ENCODE results near the gene SNAP29.
"Not testable (repeated sequence)": the region's sequence is repeated elsewhere in the genome, so short reads cannot be mapped to it uniquely, and the experiment has no call there.

Gene SNAP29

DNA sequence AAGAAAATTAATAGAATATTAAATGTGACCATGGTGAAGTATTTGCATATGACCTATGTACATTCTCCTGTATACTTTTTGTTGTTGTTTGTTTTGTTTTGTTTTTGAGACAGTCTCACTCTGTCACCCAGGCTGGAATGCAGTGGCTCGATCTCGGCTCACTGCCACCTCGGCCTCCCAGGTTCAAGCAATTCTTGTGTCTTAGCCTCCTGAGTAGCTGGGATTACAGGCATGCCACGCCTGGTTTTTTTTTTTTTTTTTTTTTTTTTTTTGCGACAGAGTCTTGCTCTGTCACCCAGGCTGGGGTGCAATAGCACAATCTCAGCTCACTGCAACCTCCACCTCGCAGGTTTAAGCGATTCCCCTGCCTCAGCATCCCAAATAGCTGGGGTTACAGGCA, 38.9 kb downstream of the SNAP29 start:
- TF ChIP-seq, protein P1, sequence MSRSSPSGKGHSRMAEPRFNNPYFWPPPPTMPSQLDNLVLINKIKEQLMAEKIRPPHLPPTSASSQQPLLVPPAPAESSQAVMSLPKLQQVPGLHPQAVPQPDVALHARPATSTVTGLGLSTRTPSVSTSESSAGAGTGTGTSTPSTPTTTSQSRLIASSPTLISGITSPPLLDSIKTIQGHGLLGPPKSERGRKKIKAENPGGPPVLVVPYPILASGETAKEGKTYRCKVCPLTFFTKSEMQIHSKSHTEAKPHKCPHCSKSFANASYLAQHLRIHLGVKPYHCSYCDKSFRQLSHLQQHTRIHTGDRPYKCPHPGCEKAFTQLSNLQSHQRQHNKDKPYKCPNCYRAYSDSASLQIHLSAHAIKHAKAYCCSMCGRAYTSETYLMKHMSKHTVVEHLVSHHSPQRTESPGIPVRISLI (tag by site-specific recombination; IDR thresholded peaks at IDR 0.05): peak; percentile 58; the same call in 1 of the 2 replicates
- not testable (repeated sequence) for H3K9me3 ChIP-seq (ENCODE audit: control insufficient read depth, insufficient read depth, low read depth, low read length); H3K36me3 ChIP-seq (ENCODE audit: control insufficient read depth in 2 of 2, insufficient read depth in 1 of 2, low read length in 2 of 2); H3K27ac ChIP-seq (ENCODE audit: extremely low read depth, low read depth, low read length); H3K4me3 ChIP-seq (ENCODE audit: low read depth, low read length); H3K4me1 ChIP-seq (ENCODE audit: control insufficient read depth, insufficient read depth, low read length)
- ChIA-PET CTCF (interaction anchor here (3.5 kb wide), 1 partner anchor 12 kb away, joined by 18 read pairs; no protein-coding TSS in a partner anchor), POLR2A (interaction anchor here (0.9 kb wide), 1 partner anchor 84 kb away, joined by 5 read pairs; the partner anchor contains the start of gene LZTR1)

DNA sequence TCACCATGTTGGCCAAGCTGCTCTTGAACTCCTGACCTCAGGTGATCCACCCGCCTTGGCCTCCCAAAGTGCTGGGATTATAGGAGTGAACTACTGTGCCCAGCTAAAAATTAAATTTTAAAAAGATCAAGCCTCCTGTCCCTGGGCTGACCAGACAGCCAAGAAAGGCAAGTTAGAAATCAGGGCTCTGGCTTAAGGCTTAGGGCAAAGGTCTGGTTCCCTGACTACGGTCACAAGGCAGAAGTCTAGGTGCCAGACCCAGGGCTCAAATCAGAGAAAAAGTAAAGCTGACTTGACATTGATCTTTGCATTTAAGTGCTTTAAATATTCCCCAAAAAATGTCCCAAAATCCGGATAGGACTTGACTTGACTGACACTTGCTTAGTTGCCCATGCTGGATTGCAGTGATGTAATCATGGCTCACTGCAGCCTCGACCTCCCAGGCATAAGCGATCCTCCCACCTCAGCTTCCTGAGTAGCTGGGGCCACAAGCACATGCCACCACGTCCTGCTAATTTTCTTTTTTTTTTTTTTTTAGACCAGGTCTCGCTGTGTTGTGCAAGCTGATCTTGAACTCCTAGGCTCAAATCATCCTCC, 41.1 kb downstream of the SNAP29 start:
- ChIA-PET POLR2A (no interaction called here), CTCF (interaction anchor here (3.5 kb wide), 1 partner anchor 14 kb away, joined by 18 read pairs; no protein-coding TSS in a partner anchor)
- no peaks in the 10 kb centered on the region for H3K4me1 ChIP-seq (ENCODE audit: control insufficient read depth, insufficient read depth, low read length)
- no peak overlapping the region for H3K4me3 ChIP-seq (ENCODE audit: low read depth, low read length)
- H3K27ac ChIP-seq (ENCODE audit: extremely low read depth, low read depth, low read length): no peak overlapping the region
- no peaks in the 10 kb centered on the region for H3K36me3 ChIP-seq (ENCODE audit: control insufficient read depth in 2 of 2, insufficient read depth in 1 of 2, low read length in 2 of 2)
- H3K9me3 ChIP-seq (ENCODE audit: control insufficient read depth, insufficient read depth, low read depth, low read length): no peaks in the 10 kb centered on the region
- TF ChIP-seq ZNF214 (tag by site-specific recombination; IDR thresholded peaks at IDR 0.05; ENCODE audit: borderline replicate concordance) (no peak), MZF1 (tag by site-specific recombination; IDR thresholded peaks at IDR 0.05; ENCODE audit: borderline replicate concordance) (no peak), ZNF701 (tag by site-specific recombination; IDR thresholded peaks at IDR 0.05) (no peak), ZBTB17 (tag by site-specific recombination; IDR thresholded peaks at IDR 0.05) (no peak), ZNF433 (tag by site-specific recombination; IDR thresholded peaks at IDR 0.05; ENCODE audit: low read depth) (no peak), ZNF366 (tag by site-specific recombination; conservative IDR thresholded peaks at IDR 0.05) (no peak), ZNF394 (tag by site-specific recombination; IDR thresholded peaks at IDR 0.05; ENCODE audit: borderline replicate concordance) (no peak), ZNF112 (tag by site-specific recombination; IDR thresholded peaks at IDR 0.05) (no peak), SP7 (tag by site-specific recombination; IDR thresholded peaks at IDR 0.05) (no peak), KLF10 (tag by site-specific recombination; IDR thresholded peaks at IDR 0.05) (no peak)
- TF ChIP-seq, protein P2, sequence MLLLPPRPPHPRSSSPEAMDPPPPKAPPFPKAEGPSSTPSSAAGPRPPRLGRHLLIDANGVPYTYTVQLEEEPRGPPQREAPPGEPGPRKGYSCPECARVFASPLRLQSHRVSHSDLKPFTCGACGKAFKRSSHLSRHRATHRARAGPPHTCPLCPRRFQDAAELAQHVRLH (tag by site-specific recombination; IDR thresholded peaks at IDR 0.05): no peak
- TF ChIP-seq, protein P3, sequence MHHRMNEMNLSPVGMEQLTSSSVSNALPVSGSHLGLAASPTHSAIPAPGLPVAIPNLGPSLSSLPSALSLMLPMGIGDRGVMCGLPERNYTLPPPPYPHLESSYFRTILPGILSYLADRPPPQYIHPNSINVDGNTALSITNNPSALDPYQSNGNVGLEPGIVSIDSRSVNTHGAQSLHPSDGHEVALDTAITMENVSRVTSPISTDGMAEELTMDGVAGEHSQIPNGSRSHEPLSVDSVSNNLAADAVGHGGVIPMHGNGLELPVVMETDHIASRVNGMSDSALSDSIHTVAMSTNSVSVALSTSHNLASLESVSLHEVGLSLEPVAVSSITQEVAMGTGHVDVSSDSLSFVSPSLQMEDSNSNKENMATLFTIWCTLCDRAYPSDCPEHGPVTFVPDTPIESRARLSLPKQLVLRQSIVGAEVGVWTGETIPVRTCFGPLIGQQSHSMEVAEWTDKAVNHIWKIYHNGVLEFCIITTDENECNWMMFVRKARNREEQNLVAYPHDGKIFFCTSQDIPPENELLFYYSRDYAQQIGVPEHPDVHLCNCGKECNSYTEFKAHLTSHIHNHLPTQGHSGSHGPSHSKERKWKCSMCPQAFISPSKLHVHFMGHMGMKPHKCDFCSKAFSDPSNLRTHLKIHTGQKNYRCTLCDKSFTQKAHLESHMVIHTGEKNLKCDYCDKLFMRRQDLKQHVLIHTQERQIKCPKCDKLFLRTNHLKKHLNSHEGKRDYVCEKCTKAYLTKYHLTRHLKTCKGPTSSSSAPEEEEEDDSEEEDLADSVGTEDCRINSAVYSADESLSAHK (tag by site-specific recombination; IDR thresholded peaks at IDR 0.05): no peak

DNA sequence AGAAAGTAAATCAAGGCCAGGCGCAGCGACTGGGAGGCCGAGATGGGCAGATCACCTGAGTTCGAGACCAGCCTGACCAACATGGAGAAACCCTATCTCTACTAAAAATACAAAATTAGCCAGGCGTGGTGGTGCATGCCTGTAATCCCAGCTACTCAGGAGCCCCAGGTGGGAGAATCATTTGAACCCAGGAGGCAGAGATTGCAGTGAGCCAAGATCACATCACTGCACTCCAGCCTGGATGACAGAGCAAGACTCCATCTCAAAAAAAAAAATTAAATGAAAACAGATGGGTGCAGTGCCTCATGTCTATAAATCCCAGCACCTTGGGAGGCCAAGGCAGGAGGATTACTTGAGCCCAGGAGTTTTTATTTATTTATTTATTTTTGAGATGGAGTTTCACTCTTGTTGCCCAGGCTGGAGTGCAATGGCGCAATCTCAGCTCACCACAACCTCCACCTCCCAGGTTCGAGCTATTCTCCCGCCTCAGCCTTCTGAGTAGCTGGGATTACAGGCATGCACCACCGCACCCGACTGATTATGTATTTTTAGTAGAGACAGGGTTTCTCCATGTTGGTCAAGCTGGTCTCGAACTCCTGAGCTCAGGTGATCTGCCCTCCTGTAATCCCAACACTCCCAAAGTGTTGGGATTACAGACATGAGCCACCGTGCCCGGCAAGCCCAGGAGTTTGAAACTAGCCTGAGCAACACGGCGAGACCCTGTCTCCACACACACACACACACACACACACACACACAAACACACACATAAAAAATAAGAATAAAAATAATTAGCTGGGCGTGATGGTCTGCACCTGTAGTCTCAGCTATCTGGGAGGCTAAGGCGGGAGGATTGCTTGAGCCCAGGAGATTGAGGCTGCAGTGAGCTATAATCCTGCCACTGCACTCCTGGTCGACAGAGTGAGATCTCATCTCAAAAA, 42.6 kb downstream of the SNAP29 start:
- POLR2A ChIA-PET: interaction anchor here (0.6 to 1.0 kb wide), 2 partner anchors 16 to 81 kb away, joined by 5 to 7 read pairs; partner anchors contain the start of genes CRKL and LZTR1
- H3K4me3 ChIP-seq (ENCODE audit: low read depth, low read length): not testable (repeated sequence)

More for the DNA sequence above, 42.6 kb downstream of the SNAP29 start:
- CTCF ChIA-PET: interaction anchor here (0.5 to 0.7 kb wide), 4 partner anchors 12 to 30 kb away, joined by 3 to 4 read pairs (median 4); no protein-coding TSS in a partner anchor
- not testable (repeated sequence) for H3K36me3 ChIP-seq (ENCODE audit: control insufficient read depth in 2 of 2, insufficient read depth in 1 of 2, low read length in 2 of 2); H3K4me1 ChIP-seq (ENCODE audit: control insufficient read depth, insufficient read depth, low read length); H3K27ac ChIP-seq (ENCODE audit: extremely low read depth, low read depth, low read length); H3K9me3 ChIP-seq (ENCODE audit: control insufficient read depth, insufficient read depth, low read depth, low read length)
- peak; percentile 63 for TF ChIP-seq GLIS1 (tag by site-specific recombination; IDR thresholded peaks at IDR 0.05)
